GM13977 (cell line): ENCODE measurements around the gene CPEB4.

Source experiments
- DNase-seq: peaks from one replicate; pipeline ENCODE4 v3.0.0; 2012; ENCODE audit warnings: low spot score
- in situ Hi-C: fragments of 300-500 bp; cut with MboI; formaldehyde crosslinking; loops from one replicate; pipeline ENCODE4 v1.12.0; 2022; ENCODE audit warnings: low sequenced_read_pairs, low pct_unique_long_range_greater_than_20kb, mixed read lengths, inconsistent platforms; ENCODE audit not compliant: unreplicated experiment
- TF ChIP-seq, protein P1 (sequence below): IDR thresholded peaks from 2 replicates; pipeline ENCODE4 v1.5.1; 2012; ENCODE audit warnings: mild to moderate bottlenecking, control low read depth; ENCODE audit not compliant: insufficient read depth; ENCODE audit errors: extremely low read depth, missing control alignments

The CPEB4 gene

GRCh38 chr5:173875189-173875588 lies 13.0 kb upstream of the CPEB4 start:
- in situ Hi-C loops = no loop called here
- no peak for DNase-seq
- TF ChIP-seq, protein P1, sequence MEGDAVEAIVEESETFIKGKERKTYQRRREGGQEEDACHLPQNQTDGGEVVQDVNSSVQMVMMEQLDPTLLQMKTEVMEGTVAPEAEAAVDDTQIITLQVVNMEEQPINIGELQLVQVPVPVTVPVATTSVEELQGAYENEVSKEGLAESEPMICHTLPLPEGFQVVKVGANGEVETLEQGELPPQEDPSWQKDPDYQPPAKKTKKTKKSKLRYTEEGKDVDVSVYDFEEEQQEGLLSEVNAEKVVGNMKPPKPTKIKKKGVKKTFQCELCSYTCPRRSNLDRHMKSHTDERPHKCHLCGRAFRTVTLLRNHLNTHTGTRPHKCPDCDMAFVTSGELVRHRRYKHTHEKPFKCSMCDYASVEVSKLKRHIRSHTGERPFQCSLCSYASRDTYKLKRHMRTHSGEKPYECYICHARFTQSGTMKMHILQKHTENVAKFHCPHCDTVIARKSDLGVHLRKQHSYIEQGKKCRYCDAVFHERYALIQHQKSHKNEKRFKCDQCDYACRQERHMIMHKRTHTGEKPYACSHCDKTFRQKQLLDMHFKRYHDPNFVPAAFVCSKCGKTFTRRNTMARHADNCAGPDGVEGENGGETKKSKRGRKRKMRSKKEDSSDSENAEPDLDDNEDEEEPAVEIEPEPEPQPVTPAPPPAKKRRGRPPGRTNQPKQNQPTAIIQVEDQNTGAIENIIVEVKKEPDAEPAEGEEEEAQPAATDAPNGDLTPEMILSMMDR = no peak

DNA sequence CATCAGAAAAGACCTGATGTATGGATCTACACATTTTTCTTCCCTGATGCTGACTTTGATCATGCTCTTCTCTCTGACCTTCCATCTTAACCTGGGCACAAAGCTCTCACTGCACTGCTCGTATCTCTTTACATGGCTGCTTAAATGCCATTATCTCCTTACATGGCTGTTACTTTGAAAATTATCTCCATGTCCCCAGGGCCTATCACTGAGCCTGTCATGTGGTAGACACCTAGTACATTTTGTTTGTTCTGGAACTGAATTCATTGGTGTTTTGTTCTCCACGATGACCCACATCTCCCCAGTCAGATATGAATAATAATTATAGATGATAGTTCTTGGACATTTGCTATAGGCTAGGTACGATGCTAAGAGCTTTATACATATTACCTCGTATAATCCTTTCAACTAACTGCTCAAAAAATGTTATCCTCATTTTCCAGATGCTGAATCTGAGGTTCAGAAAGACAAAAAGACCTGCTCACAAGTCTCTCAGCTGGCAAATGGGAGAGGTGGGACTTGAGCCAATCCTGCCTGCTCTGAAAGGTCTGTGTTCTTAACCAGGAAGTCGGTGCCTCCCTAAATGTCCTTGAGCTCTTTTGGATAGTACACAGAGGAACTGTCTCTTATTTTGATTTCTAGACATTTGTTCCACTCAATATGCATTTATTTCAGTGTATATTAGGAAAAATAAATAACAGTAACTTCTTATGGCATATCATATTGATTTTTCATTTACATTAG lies 9.8 kb upstream of the CPEB4 start:
- TF ChIP-seq, protein P1 = no peak
- DNase-seq = no peak
- in situ Hi-C loops = no loop called here

- TF ChIP-seq, protein P1 = no peak
- in situ Hi-C loops = no loop called here
- no peak for DNase-seq
Measured at GRCh38 chr5:173880306-173880985, 7.7 kb upstream of the CPEB4 start.

DNA sequence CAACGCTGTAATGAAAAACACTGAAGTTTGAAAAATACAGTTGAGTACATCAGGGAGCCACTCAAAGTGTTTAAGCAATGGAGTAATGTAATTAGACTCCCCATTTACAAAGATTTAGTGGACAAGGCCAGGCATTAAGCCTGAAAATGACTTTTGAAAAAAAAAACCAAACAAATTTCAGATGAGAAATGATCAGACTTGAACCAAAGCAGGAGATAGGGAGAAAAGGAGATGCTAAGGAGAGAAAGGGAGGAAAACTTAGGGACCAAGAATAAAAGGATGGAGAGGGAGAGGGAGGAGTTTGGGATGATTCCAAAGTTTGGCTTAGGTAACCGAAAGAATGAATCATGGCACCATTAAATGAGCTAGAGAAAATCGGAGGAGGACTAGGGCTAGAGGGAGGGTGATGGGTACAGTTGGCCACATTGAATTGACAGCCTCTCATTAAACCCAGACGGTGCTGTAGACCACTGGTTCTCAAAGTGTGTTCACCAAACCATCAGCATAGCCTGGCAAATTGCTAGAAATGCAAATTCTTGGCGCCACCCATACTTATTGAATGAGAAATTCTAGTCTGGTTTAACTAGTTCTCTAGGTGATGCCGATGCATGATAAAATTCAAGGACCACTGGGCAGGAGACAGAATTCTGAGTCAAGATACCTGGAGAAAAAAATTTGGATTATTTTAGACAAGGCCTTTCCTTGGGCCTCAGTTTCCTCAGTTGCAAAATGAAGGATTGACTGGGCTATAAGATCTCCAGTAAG lies 6.2 kb upstream of the CPEB4 start:
- no peak for DNase-seq
- TF ChIP-seq, protein P1 = no peak
- in situ Hi-C loops = no loop called here

GRCh38 chr5:173882632-173883031 lies 5.5 kb upstream of the CPEB4 start:
- TF ChIP-seq, protein P1 = no peak
- in situ Hi-C loops = no loop called here
- DNase-seq = no peak

DNA sequence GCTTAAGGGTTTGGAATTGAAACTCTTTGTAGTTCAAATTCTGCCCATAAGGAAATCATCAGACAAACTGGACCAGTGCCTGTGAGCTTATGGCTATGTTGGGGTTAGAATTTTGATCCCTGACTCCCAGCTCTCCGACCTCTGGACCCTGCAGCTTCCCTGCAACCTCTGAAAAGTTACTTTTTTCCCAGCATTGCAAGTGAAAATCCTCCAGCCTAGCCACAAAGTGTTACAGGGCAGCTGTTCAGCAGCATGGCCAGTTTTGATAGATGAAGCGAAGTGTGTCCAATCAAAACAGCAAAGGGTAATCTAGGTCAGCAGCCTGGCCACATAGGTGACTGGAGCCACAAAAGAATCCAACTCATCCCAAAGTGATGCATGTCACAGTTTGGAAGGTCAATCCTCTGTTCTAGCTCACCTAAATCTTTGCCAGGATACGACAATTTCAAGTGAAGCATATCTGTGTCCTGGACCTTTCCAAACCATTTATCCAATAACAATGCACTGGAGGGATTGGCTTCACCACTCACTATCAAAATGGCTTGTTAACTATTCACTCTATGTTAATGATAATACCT lies 4.7 kb upstream of the CPEB4 start:
- in situ Hi-C loops = no loop called here
- DNase-seq = no peak
- TF ChIP-seq, protein P1 = no peak
